Astrocyte of the spinal cord (primary cell): Measurements from ENCODE around the gene ZHX3.

Experiments used
- DNase-seq: peaks from one replicate; pipeline ENCODE4 v3.0.0; 2011; ENCODE audit warnings: low read depth, low spot score
- H3K4me3 ChIP-seq: 2 replicates; pipeline ENCODE4 v1.5.1; 2011; ENCODE audit warnings: low read depth, mild to moderate bottlenecking, low read length, moderate library complexity
- in situ Hi-C: cut with HindIII; loops from 2 replicates; pipeline ENCODE4 v1.10.0; 2017; ENCODE audit warnings: low sequenced_read_pairs
- TF ChIP-seq, protein P1 (sequence below): IDR thresholded peaks from 2 replicates; pipeline ENCODE4 v1.5.1; 2012; ENCODE audit warnings: low read depth, mild to moderate bottlenecking, low read length, inconsistent platforms

The ZHX3 gene

DNA sequence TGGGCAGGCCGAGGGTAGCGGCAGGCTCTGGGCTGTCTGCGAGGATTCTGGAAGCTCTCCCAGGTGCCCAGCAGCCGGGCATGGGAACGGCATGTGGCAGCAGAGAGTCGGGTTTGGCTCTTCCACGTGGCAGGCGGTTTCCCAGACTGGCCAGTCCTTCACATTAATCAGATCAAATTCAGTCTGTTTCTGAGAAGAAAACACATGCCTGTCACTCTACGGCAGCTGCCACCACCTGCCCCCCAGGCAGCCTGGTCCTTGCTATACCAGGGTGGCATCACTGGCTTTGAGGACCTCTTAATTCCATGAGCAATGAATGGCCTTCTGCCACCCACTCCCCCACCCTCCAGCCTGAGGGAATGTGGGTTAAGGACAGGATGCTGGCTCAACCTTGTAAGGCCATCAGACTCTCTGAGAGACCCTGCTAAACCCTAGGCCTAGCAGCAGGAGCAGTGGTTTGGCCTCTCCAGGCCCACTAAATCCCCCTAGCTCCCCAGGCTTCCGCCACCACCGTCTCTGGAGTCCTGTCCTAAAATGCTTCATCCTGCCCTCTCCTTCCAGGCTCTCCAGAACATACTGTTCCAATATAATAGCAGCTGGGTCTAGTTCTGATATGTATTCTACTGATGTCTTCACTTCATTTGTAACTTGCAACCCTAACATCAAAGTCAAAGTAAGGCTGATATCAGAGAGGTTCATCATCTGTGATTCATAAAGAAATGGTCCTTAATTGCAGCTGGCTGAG is 132.3 kb downstream of the ZHX3 start:
- TF ChIP-seq, protein P1, sequence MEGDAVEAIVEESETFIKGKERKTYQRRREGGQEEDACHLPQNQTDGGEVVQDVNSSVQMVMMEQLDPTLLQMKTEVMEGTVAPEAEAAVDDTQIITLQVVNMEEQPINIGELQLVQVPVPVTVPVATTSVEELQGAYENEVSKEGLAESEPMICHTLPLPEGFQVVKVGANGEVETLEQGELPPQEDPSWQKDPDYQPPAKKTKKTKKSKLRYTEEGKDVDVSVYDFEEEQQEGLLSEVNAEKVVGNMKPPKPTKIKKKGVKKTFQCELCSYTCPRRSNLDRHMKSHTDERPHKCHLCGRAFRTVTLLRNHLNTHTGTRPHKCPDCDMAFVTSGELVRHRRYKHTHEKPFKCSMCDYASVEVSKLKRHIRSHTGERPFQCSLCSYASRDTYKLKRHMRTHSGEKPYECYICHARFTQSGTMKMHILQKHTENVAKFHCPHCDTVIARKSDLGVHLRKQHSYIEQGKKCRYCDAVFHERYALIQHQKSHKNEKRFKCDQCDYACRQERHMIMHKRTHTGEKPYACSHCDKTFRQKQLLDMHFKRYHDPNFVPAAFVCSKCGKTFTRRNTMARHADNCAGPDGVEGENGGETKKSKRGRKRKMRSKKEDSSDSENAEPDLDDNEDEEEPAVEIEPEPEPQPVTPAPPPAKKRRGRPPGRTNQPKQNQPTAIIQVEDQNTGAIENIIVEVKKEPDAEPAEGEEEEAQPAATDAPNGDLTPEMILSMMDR, result no peak
- in situ Hi-C loops, result no loop called here
- DNase-seq, result no peak
- H3K4me3 ChIP-seq, result no peak overlapping the region

DNA sequence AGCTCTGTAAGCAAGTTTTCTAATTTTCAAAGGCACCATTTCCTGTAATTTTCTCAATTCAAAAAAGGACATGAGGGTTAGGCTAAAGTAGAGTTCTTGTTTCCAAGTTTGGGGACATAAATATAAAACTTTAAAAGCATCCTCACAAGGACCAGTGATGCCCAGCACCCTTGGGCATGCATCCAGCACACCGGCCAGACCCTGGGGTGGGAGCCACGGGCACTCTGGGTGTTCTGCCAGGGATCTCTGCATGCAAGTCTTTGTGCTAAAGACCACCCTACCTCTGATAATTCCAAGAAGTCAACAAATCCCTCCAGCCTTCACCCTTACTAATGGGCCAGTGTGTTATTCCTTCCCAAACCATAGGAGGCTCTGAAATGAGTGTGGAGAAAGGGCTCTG is 133.7 kb downstream of the ZHX3 start:
- in situ Hi-C loops, result no loop called here
- DNase-seq, result no peak
- TF ChIP-seq, protein P1, result no peak
- no peak overlapping the region for H3K4me3 ChIP-seq

DNA sequence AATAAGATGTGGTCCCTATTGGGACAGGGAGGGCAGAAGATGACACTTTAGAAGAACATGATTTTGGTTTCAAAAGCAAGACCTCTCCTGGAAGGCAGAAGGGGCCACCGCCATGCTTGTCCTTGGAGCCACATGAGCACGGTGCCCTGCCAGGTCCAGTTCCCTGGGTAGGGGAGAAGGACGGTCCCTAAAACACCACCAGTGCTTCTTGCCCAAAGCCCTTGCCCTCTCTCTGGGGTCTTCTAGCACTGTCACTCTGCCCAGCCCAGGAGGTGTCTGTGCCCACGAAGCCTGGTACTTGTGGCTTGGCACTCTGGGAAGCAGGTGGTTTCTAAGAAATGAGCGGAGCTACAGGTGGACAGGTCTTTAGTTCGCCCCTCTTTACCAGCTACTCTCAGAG is 134.1 kb downstream of the ZHX3 start:
- H3K4me3 ChIP-seq, result no peak overlapping the region
- in situ Hi-C loops, result no loop called here
- DNase-seq, result no peak
- TF ChIP-seq, protein P1, result no peak

DNA sequence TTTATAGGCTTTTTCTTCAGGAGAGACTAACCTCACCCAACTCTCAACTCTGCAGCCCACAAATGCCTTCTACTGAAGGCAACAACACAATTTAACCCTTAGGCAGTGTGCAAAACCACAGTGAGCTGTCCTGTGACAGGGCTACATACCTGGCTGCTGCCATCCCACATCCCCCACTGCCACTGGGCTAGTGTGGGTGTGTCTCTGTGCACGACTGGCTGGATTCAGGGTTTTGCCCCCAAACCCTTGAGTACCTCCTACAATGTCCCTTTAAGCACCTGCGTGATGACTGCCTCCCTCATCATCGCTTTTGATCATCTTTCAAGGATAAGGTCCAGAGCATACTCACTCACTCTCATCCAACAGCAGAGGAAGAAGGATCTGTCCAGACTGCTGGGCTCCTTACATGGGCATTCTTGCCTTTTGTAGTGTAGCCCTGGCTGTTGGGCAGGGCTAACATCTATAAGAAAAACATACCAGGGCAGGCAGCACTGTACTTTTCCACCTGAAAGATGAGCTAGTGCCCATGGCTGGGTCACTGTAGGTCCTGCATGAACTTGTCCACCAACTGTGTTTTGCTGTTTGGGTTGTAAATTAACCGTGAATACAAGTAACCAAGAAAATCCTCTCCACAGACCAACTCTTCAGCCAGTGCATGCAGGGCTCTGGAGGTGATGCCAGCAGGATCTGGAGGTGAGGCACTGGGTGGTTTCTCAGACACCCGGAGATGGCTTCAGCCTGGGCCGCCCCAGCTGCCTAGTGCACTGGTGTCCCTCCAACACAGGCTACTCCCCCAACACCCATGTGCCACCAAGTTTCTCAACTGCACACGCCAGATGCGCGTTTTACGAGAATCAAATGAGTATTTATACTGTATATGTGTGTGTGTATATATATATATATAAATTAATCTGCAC is 135.0 kb downstream of the ZHX3 start:
- in situ Hi-C loops, result no loop called here
- no peak for DNase-seq
- no peak overlapping the region for H3K4me3 ChIP-seq
- TF ChIP-seq, protein P1, result no peak

DNA sequence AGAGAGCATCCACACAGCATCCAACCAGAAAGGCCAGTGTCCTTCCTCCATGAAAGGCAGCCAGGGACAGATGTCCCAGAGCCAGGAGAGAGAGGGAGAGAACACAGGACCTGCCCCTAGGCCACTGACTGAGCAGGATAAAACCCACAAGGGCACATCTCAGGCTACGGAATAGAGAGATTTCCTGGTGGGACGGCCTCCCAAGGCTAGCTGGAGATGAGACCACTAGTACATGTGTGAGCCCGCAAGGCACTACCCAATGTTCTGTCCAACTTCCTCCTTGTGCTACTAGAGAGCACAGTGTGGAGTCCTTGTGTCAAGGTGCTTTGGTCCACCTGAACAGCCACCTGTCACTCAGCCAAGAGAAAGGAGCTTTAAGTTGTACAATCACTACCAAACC is 136.0 kb downstream of the ZHX3 start:
- in situ Hi-C loops, result no loop called here

DNA sequence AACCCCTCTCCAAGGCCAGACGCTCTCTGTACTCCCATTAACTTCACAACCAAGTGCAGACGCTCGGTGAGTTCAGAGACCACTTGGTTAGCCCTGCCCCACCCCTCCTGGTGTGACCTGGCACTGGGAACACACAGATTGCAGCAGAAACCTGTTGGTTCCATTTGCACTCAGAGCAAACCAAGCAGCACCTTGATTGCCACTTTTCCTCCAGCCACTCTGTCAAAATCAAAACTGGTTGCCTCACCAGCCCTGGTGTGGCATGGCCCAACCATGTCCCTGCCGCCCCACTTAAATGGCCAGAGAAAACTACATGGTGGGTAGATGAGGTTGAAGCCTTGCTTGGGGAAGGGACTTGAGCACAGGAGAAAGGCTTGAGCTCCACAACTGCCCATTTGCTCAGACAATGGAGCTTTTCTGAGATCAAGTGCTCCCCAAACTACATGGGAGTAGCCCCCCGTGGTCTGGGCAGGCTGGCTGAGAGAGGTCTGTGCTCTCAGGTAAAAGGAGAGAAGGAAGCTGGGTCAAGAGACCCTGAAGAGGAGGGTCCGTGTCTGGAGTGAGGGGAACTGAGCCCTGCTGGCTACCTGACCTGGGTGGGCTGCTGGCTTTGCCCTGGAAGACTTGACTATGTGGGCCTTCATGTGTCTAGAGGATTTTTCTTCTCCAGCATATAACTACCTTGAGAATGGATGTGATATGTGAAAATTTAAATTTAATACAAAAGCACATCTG is 136.8 kb downstream of the ZHX3 start:
- no peak for DNase-seq
- TF ChIP-seq, protein P1, result no peak
- in situ Hi-C loops, result no loop called here
- H3K4me3 ChIP-seq, result no peak overlapping the region

More for the DNA sequence above, 136.0 kb downstream of the ZHX3 start:
- no peak overlapping the region for H3K4me3 ChIP-seq
- DNase-seq, result no peak
- TF ChIP-seq, protein P1, result no peak
